NCI-H774 (cell line): ENCODE data around the gene SETD6.
A peak's percentile ranks its signal among the peaks of the same experiment; 100 is the strongest.
"Not testable (repeated sequence)": the region's sequence is repeated elsewhere in the genome, so short reads cannot be mapped to it uniquely, and the experiment has no call there.

Experiments
- DNase-seq: peaks from one replicate; lab custom pipeline; 2025; lab: John Stamatoyannopoulos, UW

SETD6 gene

GRCh38 chr16:58515125-58515870 lies at the start of gene SETD6:
SETD6 (plus strand) TSS chr16:58515517; CDS start chr16:58515538, 21 bp downstream.
- DNase-seq = peak; percentile 71

GRCh38 chr16:58465817-58466216 lies 49.5 kb upstream of the SETD6 start:
- DNase-seq = no peak

- DNase-seq = no peak
Observed at GRCh38 chr16:58466396-58466795, 48.9 kb upstream of the SETD6 start.

GRCh38 chr16:58467905-58468304 lies 47.4 kb upstream of the SETD6 start:
- no peak for DNase-seq

- no peak for DNase-seq
Observed at GRCh38 chr16:58471209-58471975, 43.9 kb upstream of the SETD6 start.

- DNase-seq = no peak
Observed at GRCh38 chr16:58472266-58472665, 43.1 kb upstream of the SETD6 start.

GRCh38 chr16:58472827-58473226 lies 42.5 kb upstream of the SETD6 start:
- DNase-seq = no peak

GRCh38 chr16:58474296-58474695 lies 41.0 kb upstream of the SETD6 start:
- no peak for DNase-seq

- no peak for DNase-seq
Observed at GRCh38 chr16:58475091-58475619, 40.2 kb upstream of the SETD6 start.

GRCh38 chr16:58476791-58477190 lies 38.5 kb upstream of the SETD6 start:
- DNase-seq = no peak

- DNase-seq = no peak
Observed at GRCh38 chr16:58478427-58478826, 36.9 kb upstream of the SETD6 start.

- DNase-seq = no peak
Observed at GRCh38 chr16:58481226-58481869, 34.0 kb upstream of the SETD6 start.

GRCh38 chr16:58481931-58482330 lies 33.4 kb upstream of the SETD6 start:
- no peak for DNase-seq

- no peak for DNase-seq
Observed at GRCh38 chr16:58485184-58485887, 30.0 kb upstream of the SETD6 start.

GRCh38 chr16:58487566-58488351 lies 27.6 kb upstream of the SETD6 start:
- peak; percentile 74 for DNase-seq

GRCh38 chr16:58488531-58488930 lies 26.8 kb upstream of the SETD6 start:
- no peak for DNase-seq

- no peak for DNase-seq
Observed at GRCh38 chr16:58490065-58490464, 25.3 kb upstream of the SETD6 start.

GRCh38 chr16:58490539-58490938 lies 24.8 kb upstream of the SETD6 start:
- DNase-seq = not testable (repeated sequence)

- no peak for DNase-seq
Observed at GRCh38 chr16:58492066-58492465, 23.3 kb upstream of the SETD6 start.

GRCh38 chr16:58492735-58493134 lies 22.6 kb upstream of the SETD6 start:
- DNase-seq = no peak

GRCh38 chr16:58493756-58494431 lies 21.4 kb upstream of the SETD6 start:
- no peak for DNase-seq
